ENCODE results near the gene ASCC2.

The ASCC2 gene

GRCh38 chr22:29816539-29816938 lies 21.5 kb downstream of the ASCC2 start:
- no peak for DNase-seq (ENCODE audit: extremely low spot score)
- ChIA-PET CTCF (no interaction called here), POLR2A (no interaction called here)
- no peak for TF ChIP-seq SUZ12 (IDR thresholded peaks at IDR 0.05)
- no peak for TF ChIP-seq ELF4 (IDR thresholded peaks at IDR 0.05)
- no peak for TF ChIP-seq FOXM1 (IDR thresholded peaks at IDR 0.05; ENCODE audit: borderline replicate concordance)
- TF ChIP-seq HDGF (IDR thresholded peaks at IDR 0.05; ENCODE audit: borderline replicate concordance), result no peak
- TF ChIP-seq PKNOX1 (IDR thresholded peaks at IDR 0.05), result no peak
- TF ChIP-seq LEF1 (IDR thresholded peaks at IDR 0.05; ENCODE audit: borderline replicate concordance), result no peak
- no peak for TF ChIP-seq L3MBTL2 (conservative IDR thresholded peaks at IDR 0.05)

GRCh38 chr22:29816128-29816527 lies 21.9 kb downstream of the ASCC2 start:
- CTCF ChIA-PET, result no interaction called here
- POLR2A ChIA-PET, result no interaction called here

GRCh38 chr22:29815580-29815979 lies 22.5 kb downstream of the ASCC2 start:
- TF ChIP-seq FOXM1 (IDR thresholded peaks at IDR 0.05; ENCODE audit: borderline replicate concordance) (no peak), LEF1 (IDR thresholded peaks at IDR 0.05; ENCODE audit: borderline replicate concordance) (no peak), ZNF384 (IDR thresholded peaks at IDR 0.05) (no peak), NFRKB (IDR thresholded peaks at IDR 0.05) (no peak), BHLHE40 (IDR thresholded peaks at IDR 0.05; ENCODE audit: borderline replicate concordance) (no peak), FOXA1 (IDR thresholded peaks at IDR 0.05) (no peak), PKNOX1 (IDR thresholded peaks at IDR 0.05) (no peak), CTBP1 (IDR thresholded peaks at IDR 0.05; ENCODE audit: borderline replicate concordance) (no peak), SUZ12 (IDR thresholded peaks at IDR 0.05) (no peak), ARNT (IDR thresholded peaks at IDR 0.05) (no peak), FOXK2 (IDR thresholded peaks at IDR 0.05) (no peak), L3MBTL2 (conservative IDR thresholded peaks at IDR 0.05) (no peak), SP1 (IDR thresholded peaks at IDR 0.05) (no peak), ELF4 (IDR thresholded peaks at IDR 0.05) (no peak), HDGF (IDR thresholded peaks at IDR 0.05; ENCODE audit: borderline replicate concordance) (no peak)
- ChIA-PET POLR2A (no interaction called here), CTCF (no interaction called here)
- no peak for DNase-seq (ENCODE audit: extremely low spot score)

More at GRCh38 chr22:29816128-29816527, 21.9 kb downstream of the ASCC2 start:
- TF ChIP-seq CTBP1 (IDR thresholded peaks at IDR 0.05; ENCODE audit: borderline replicate concordance) (no peak), ELF4 (IDR thresholded peaks at IDR 0.05) (no peak), FOXA1 (IDR thresholded peaks at IDR 0.05) (no peak), FOXM1 (IDR thresholded peaks at IDR 0.05; ENCODE audit: borderline replicate concordance) (no peak), ARNT (IDR thresholded peaks at IDR 0.05) (no peak), TARDBP (IDR thresholded peaks at IDR 0.05) (no peak), ZNF384 (IDR thresholded peaks at IDR 0.05) (no peak), PKNOX1 (IDR thresholded peaks at IDR 0.05) (no peak), SUZ12 (IDR thresholded peaks at IDR 0.05) (no peak), LEF1 (IDR thresholded peaks at IDR 0.05; ENCODE audit: borderline replicate concordance) (no peak), L3MBTL2 (conservative IDR thresholded peaks at IDR 0.05) (no peak), BHLHE40 (IDR thresholded peaks at IDR 0.05; ENCODE audit: borderline replicate concordance) (no peak), NFRKB (IDR thresholded peaks at IDR 0.05) (no peak), SP1 (IDR thresholded peaks at IDR 0.05) (no peak), FOXK2 (IDR thresholded peaks at IDR 0.05) (no peak), HDGF (IDR thresholded peaks at IDR 0.05; ENCODE audit: borderline replicate concordance) (no peak)
- no peak for DNase-seq (ENCODE audit: extremely low spot score)

- CTCF ChIA-PET, result interaction anchor here (1.3 kb wide), 1 partner anchor 15 kb away, joined by 4 read pairs; no protein-coding TSS in a partner anchor
- DNase-seq (ENCODE audit: extremely low spot score), result no peak
- TF ChIP-seq CTBP1 (IDR thresholded peaks at IDR 0.05; ENCODE audit: borderline replicate concordance), result no peak
- no peak for TF ChIP-seq ARNT (IDR thresholded peaks at IDR 0.05)
- TF ChIP-seq L3MBTL2 (conservative IDR thresholded peaks at IDR 0.05), result no peak
- POLR2A ChIA-PET, result no interaction called here
These were observed 24.1 kb downstream of the ASCC2 start for GRCh38 chr22:29814003-29814402.

GRCh38 chr22:29813563-29813962 lies 24.5 kb downstream of the ASCC2 start:
- POLR2A ChIA-PET, result no interaction called here
- CTCF ChIA-PET, result interaction anchor here (1.3 kb wide), 1 partner anchor 16 kb away, joined by 4 read pairs; no protein-coding TSS in a partner anchor
- DNase-seq (ENCODE audit: extremely low spot score), result peak; percentile 37
- no peak for TF ChIP-seq PKNOX1 (IDR thresholded peaks at IDR 0.05)
- no peak for TF ChIP-seq BHLHE40 (IDR thresholded peaks at IDR 0.05; ENCODE audit: borderline replicate concordance)
- TF ChIP-seq FOXA1 (IDR thresholded peaks at IDR 0.05), result no peak
- no peak for TF ChIP-seq ARNT (IDR thresholded peaks at IDR 0.05)
- no peak for TF ChIP-seq SP1 (IDR thresholded peaks at IDR 0.05)
- no peak for TF ChIP-seq FOXK2 (IDR thresholded peaks at IDR 0.05)
- TF ChIP-seq L3MBTL2 (conservative IDR thresholded peaks at IDR 0.05), result no peak
- TF ChIP-seq SUZ12 (IDR thresholded peaks at IDR 0.05), result no peak
- TF ChIP-seq ELF4 (IDR thresholded peaks at IDR 0.05), result no peak
- no peak for TF ChIP-seq NFRKB (IDR thresholded peaks at IDR 0.05)
- no peak for TF ChIP-seq FOXM1 (IDR thresholded peaks at IDR 0.05; ENCODE audit: borderline replicate concordance)
- TF ChIP-seq LEF1 (IDR thresholded peaks at IDR 0.05; ENCODE audit: borderline replicate concordance), result no peak
- no peak for TF ChIP-seq CTBP1 (IDR thresholded peaks at IDR 0.05; ENCODE audit: borderline replicate concordance)
- no peak for TF ChIP-seq ZNF384 (IDR thresholded peaks at IDR 0.05)
- TF ChIP-seq HDGF (IDR thresholded peaks at IDR 0.05; ENCODE audit: borderline replicate concordance), result no peak
- no peak for TF ChIP-seq TARDBP (IDR thresholded peaks at IDR 0.05)

GRCh38 chr22:29813126-29813525 lies 24.9 kb downstream of the ASCC2 start:
- ChIA-PET CTCF (no interaction called here), POLR2A (no interaction called here)
- no peak for DNase-seq (ENCODE audit: extremely low spot score)
- TF ChIP-seq SUZ12 (IDR thresholded peaks at IDR 0.05) (no peak), LEF1 (IDR thresholded peaks at IDR 0.05; ENCODE audit: borderline replicate concordance) (no peak), ARNT (IDR thresholded peaks at IDR 0.05) (no peak), NFRKB (IDR thresholded peaks at IDR 0.05) (no peak), TARDBP (IDR thresholded peaks at IDR 0.05) (no peak), HDGF (IDR thresholded peaks at IDR 0.05; ENCODE audit: borderline replicate concordance) (no peak), FOXK2 (IDR thresholded peaks at IDR 0.05) (no peak), L3MBTL2 (conservative IDR thresholded peaks at IDR 0.05) (no peak), PKNOX1 (IDR thresholded peaks at IDR 0.05) (no peak), FOXM1 (IDR thresholded peaks at IDR 0.05; ENCODE audit: borderline replicate concordance) (no peak), BHLHE40 (IDR thresholded peaks at IDR 0.05; ENCODE audit: borderline replicate concordance) (no peak), SP1 (IDR thresholded peaks at IDR 0.05) (no peak), ELF4 (IDR thresholded peaks at IDR 0.05) (no peak), ZNF384 (IDR thresholded peaks at IDR 0.05) (no peak), FOXA1 (IDR thresholded peaks at IDR 0.05) (no peak), CTBP1 (IDR thresholded peaks at IDR 0.05; ENCODE audit: borderline replicate concordance) (no peak)

All from HEK293T (cell line).